GM13976 (cell line): ENCODE results near the gene SLC6A13.

ENCODE experiments used
- DNase-seq: peaks from one replicate; pipeline ENCODE4 v3.0.0; 2012; ENCODE audit warnings: low spot score
- CTCF ChIP-seq: IDR thresholded peaks from 2 replicates; pipeline ENCODE4 v1.5.1; 2012; ENCODE audit warnings: borderline replicate concordance, mild to moderate bottlenecking; ENCODE audit not compliant: insufficient read depth; ENCODE audit errors: extremely low read depth, missing control alignments, control extremely low read depth
- in situ Hi-C: fragments of 300-500 bp; cut with MboI; formaldehyde crosslinking; loops from one replicate; pipeline ENCODE4 v1.12.0; 2022; ENCODE audit warnings: low sequenced_read_pairs, mixed read lengths, inconsistent platforms; ENCODE audit not compliant: unreplicated experiment

SLC6A13 gene

DNA sequence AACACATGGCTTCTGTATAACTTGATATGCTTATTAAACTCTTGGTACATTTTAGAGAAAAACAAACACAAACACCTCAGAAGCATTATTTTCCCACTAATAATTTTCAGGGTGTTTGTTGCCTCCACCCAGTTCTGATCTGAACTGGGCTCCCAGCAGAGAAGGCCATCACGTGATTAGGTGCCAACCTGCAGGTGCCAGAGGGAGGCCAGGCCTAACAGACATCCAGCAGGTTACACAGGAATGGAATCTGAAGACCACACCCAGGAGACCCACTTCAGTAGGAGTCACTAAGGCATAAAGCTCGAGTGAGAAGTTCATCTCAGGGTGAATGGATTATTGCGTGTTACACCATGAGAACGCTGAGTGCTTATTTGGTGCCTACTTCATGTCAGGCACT lies 57.6 kb downstream of the SLC6A13 start:
- no peak for DNase-seq
- no peak for TF ChIP-seq CTCF
- in situ Hi-C loops, result no loop called here

- no peak for TF ChIP-seq CTCF
- in situ Hi-C loops, result no loop called here
- no peak for DNase-seq
These were observed 58.4 kb downstream of the SLC6A13 start for GRCh38 chr12:204261-204678.

- TF ChIP-seq CTCF, result no peak
- in situ Hi-C loops, result no loop called here
- no peak for DNase-seq
These were observed 59.0 kb downstream of the SLC6A13 start for GRCh38 chr12:203462-204260.

DNA sequence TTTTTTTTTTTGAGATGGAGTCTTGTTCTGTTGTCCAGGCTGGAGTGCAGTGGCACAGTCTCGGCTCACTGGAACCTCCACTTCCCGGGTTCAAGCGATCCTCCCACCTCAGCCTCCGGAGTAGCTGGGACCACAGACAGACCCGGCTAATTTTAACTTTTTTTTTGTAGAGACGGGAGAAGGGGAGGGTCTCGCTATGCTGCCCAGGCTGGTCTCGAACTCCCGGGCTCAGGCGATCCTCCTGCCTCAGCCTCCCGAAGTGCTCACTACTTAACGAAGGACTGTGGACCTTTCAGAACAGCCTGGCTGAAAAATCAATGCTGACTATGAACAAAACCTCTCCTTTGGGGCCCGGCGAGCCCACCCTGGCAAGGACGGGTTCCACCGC lies 59.6 kb downstream of the SLC6A13 start:
- DNase-seq, result no peak
- TF ChIP-seq CTCF, result no peak
- in situ Hi-C loops, result no loop called here

DNA sequence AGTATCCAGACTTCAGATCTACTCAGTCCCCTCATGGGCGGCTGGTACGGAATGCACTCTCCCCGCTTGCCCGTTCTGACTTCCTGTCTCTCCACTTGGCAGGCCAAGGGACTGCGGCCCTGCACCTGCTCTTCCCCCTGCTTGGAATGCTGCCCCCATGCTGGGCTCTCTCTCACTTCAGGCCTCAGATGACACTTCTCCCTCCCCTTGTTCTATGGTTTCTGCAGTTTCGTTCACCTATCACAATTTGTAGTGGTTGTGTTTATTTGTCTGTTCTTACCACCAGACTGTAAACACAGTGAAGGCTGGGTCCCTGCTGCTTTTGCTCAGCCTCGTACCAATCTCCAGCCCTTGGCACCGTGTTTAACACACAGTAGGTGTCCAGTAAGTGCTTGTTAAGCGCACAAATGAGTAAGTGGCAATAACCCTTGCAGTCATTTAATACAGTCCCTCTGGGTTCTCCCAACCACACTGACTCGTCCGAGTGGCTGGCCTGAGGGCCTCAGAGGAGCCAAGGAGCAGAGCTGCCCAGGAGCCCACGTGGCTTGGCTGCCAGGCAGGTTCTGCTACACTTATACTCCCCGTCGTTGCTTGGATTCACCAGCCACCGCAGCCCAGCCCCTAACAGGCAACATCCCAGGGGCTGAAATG lies 60.4 kb downstream of the SLC6A13 start:
- in situ Hi-C loops, result no loop called here
- TF ChIP-seq CTCF, result no peak
- no peak for DNase-seq

GRCh38 chr12:201361-201760 lies 61.3 kb downstream of the SLC6A13 start:
- no peak for DNase-seq
- TF ChIP-seq CTCF, result no peak
- in situ Hi-C loops, result no loop called here

GRCh38 chr12:198705-199104 lies 63.9 kb downstream of the SLC6A13 start:
- in situ Hi-C loops, result no loop called here
- DNase-seq, result no peak
- no peak for TF ChIP-seq CTCF
